ENCODE data around the gene SLC25A12.

SLC25A12 gene

GRCh38 chr2:171824086-171824485, 70.0 kb downstream of the SLC25A12 start:
- ATAC-seq: no peak
- TF ChIP-seq TSHZ2 (CRISPR knock-in tag; IDR thresholded peaks at IDR 0.05) (no peak), BACH2 (CRISPR knock-in tag; IDR thresholded peaks at IDR 0.05; ENCODE audit: borderline replicate concordance) (no peak), TOX (CRISPR knock-in tag; IDR thresholded peaks at IDR 0.05; ENCODE audit: borderline replicate concordance) (no peak), CSRNP3 (CRISPR knock-in tag; IDR thresholded peaks at IDR 0.05) (no peak), TCF4 (CRISPR knock-in tag; IDR thresholded peaks at IDR 0.05; ENCODE audit: borderline replicate concordance) (no peak), ZFP3 (CRISPR knock-in tag; IDR thresholded peaks at IDR 0.05) (no peak), CSDC2 (CRISPR knock-in tag; IDR thresholded peaks at IDR 0.05) (no peak), SNAI2 (CRISPR knock-in tag; IDR thresholded peaks at IDR 0.05) (no peak)

GRCh38 chr2:171822525-171823322, 71.3 kb downstream of the SLC25A12 start:
- TF ChIP-seq ZNF70 (CRISPR knock-in tag; IDR thresholded peaks at IDR 0.05) (no peak), ZC3H10 (CRISPR knock-in tag; IDR thresholded peaks at IDR 0.05) (no peak), ARNTL (CRISPR knock-in tag; IDR thresholded peaks at IDR 0.05; ENCODE audit: borderline replicate concordance, low read depth) (no peak), ZFP3 (CRISPR knock-in tag; IDR thresholded peaks at IDR 0.05) (no peak), ZNF565 (CRISPR knock-in tag; conservative IDR thresholded peaks at IDR 0.05; ENCODE audit: low read depth) (no peak), ZFP30 (CRISPR knock-in tag; IDR thresholded peaks at IDR 0.05) (no peak), ESRRG (CRISPR knock-in tag; IDR thresholded peaks at IDR 0.05) (no peak), CSRNP3 (CRISPR knock-in tag; IDR thresholded peaks at IDR 0.05) (no peak), CREB5 (CRISPR knock-in tag; IDR thresholded peaks at IDR 0.05; ENCODE audit: low read depth) (no peak), OSR1 (CRISPR knock-in tag; IDR thresholded peaks at IDR 0.05) (no peak), POU6F1 (CRISPR knock-in tag; IDR thresholded peaks at IDR 0.05; ENCODE audit: borderline replicate concordance, low read depth) (no peak), BACH2 (CRISPR knock-in tag; IDR thresholded peaks at IDR 0.05; ENCODE audit: borderline replicate concordance) (no peak), ISL1 (CRISPR knock-in tag; IDR thresholded peaks at IDR 0.05) (no peak), RARB (CRISPR knock-in tag; IDR thresholded peaks at IDR 0.05) (no peak), PPARA (CRISPR knock-in tag; IDR thresholded peaks at IDR 0.05; ENCODE audit: borderline replicate concordance) (no peak), TSHZ2 (CRISPR knock-in tag; IDR thresholded peaks at IDR 0.05) (no peak), CSDC2 (CRISPR knock-in tag; IDR thresholded peaks at IDR 0.05) (no peak)
- ATAC-seq: no peak

Measured in SK-N-SH treated with all-trans-retinoic acid at 6 μM for 48 hours (cell line).